ENCODE results near the gene ROS1.

ROS1 gene

GRCh38 chr6:117272032-117272866 lies 153.5 kb downstream of the ROS1 start:
- TF ChIP-seq CTCF (IDR thresholded peaks at IDR 0.05; ENCODE audit: low read depth, low read length, missing control alignments): no peak
- no peak overlapping the region for H3K4me3 ChIP-seq (replicated peaks; ENCODE audit: low read depth, low read length)

GRCh38 chr6:117270843-117271507 lies 154.8 kb downstream of the ROS1 start:
- no peak overlapping the region for H3K4me3 ChIP-seq (replicated peaks; ENCODE audit: low read depth, low read length)
- no peak for DNase-seq (ENCODE audit: extremely low read depth, low read depth)
- no peak for TF ChIP-seq CTCF (IDR thresholded peaks at IDR 0.05; ENCODE audit: low read depth, low read length, missing control alignments)

More at GRCh38 chr6:117272032-117272866, 153.5 kb downstream of the ROS1 start:
- no peak for DNase-seq (ENCODE audit: extremely low read depth, low read depth)

GRCh38 chr6:117270055-117270842 lies 155.5 kb downstream of the ROS1 start:
- DNase-seq (ENCODE audit: extremely low read depth, low read depth): no peak

GRCh38 chr6:117269638-117270054 lies 156.1 kb downstream of the ROS1 start:
- no peak for TF ChIP-seq CTCF (IDR thresholded peaks at IDR 0.05; ENCODE audit: low read depth, low read length, missing control alignments)
- H3K4me3 ChIP-seq (replicated peaks; ENCODE audit: low read depth, low read length): no peak overlapping the region
- DNase-seq (ENCODE audit: extremely low read depth, low read depth): no peak

More at GRCh38 chr6:117270055-117270842, 155.5 kb downstream of the ROS1 start:
- no peak overlapping the region for H3K4me3 ChIP-seq (replicated peaks; ENCODE audit: low read depth, low read length)
- TF ChIP-seq CTCF (IDR thresholded peaks at IDR 0.05; ENCODE audit: low read depth, low read length, missing control alignments): no peak

GRCh38 chr6:117268924-117269323 lies 156.8 kb downstream of the ROS1 start:
- H3K4me3 ChIP-seq (replicated peaks; ENCODE audit: low read depth, low read length): no peak overlapping the region
- DNase-seq (ENCODE audit: extremely low read depth, low read depth): no peak
- no peak for TF ChIP-seq CTCF (IDR thresholded peaks at IDR 0.05; ENCODE audit: low read depth, low read length, missing control alignments)

- peak; percentile 5 for TF ChIP-seq CTCF (IDR thresholded peaks at IDR 0.05; ENCODE audit: low read depth, low read length, missing control alignments)
- DNase-seq (ENCODE audit: extremely low read depth, low read depth): no peak
- H3K4me3 ChIP-seq (replicated peaks; ENCODE audit: low read depth, low read length): no peak overlapping the region
Measured at GRCh38 chr6:117267766-117268534, 157.8 kb downstream of the ROS1 start.

All from HFF-Myc (cell line).